Measurements from ENCODE around the gene GLB1L2.

GRCh38 chr11:134407321-134407828 is 75.6 kb downstream of the GLB1L2 start:
- TF ChIP-seq TAF1 (IDR thresholded peaks at IDR 0.05; ENCODE audit: borderline replicate concordance, low read depth, low read length) (no peak), POLR2A (IDR thresholded peaks at IDR 0.05; ENCODE audit: low read depth, low read length) (no peak)
